Loucy (cell line): ENCODE results near the gene PPCS.

ENCODE experiments used
- EZH2phosphoT487 ChIP-seq: fragments of 200-600 bp; IDR thresholded peaks from 2 replicates; pipeline ENCODE4 v1.6.1; 2018; ENCODE audit warnings: antibody characterized with exemption, mild to moderate bottlenecking, moderate library complexity, borderline replicate concordance
- TF ChIP-seq, protein P1 (sequence below): fragments of 200-600 bp; sonication (generic); conservative IDR thresholded peaks from 2 replicates; pipeline ENCODE4 v1.5.1; 2014; ENCODE audit warnings: mild to moderate bottlenecking, antibody characterized with exemption, low read length

DNA sequence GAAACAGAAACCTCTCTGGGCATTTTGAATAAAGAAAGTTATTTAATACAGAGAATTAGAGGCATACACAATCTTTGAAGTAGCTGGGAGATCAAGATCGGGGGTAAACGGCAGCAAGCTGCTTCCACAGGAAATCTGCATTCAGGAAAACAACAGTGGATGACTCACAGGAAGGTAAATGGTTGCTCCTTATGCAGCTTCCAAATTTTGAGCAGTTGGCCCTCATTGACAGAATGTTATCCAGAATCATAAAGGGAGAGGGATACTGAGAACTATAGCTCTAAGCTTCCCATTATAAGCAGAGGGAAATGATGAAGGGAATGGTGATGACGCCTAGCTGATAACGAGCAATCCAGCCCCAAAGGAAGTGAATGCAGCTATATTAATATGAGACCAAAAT, 29.1 kb upstream of the PPCS start:
- TF ChIP-seq, protein P1, sequence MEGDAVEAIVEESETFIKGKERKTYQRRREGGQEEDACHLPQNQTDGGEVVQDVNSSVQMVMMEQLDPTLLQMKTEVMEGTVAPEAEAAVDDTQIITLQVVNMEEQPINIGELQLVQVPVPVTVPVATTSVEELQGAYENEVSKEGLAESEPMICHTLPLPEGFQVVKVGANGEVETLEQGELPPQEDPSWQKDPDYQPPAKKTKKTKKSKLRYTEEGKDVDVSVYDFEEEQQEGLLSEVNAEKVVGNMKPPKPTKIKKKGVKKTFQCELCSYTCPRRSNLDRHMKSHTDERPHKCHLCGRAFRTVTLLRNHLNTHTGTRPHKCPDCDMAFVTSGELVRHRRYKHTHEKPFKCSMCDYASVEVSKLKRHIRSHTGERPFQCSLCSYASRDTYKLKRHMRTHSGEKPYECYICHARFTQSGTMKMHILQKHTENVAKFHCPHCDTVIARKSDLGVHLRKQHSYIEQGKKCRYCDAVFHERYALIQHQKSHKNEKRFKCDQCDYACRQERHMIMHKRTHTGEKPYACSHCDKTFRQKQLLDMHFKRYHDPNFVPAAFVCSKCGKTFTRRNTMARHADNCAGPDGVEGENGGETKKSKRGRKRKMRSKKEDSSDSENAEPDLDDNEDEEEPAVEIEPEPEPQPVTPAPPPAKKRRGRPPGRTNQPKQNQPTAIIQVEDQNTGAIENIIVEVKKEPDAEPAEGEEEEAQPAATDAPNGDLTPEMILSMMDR: no peak
- no peak for TF ChIP-seq EZH2phosphoT487
